DND-41 (cell line): ENCODE data around the gene PIK3C3.
A peak's percentile ranks its signal among the peaks of the same experiment; 100 is the strongest.

Experiments
- ATAC-seq: fragments of 200-7000 bp; cut with Tn5 transposase; 3 replicates; pipeline ENCODE4 v1.9.1; 2021; ENCODE audit warnings: low read depth; ENCODE audit not compliant: insufficient read depth
- DNase-seq: peaks from one replicate; pipeline ENCODE4 v3.0.0-alpha.2; 2020
- H2AFZ ChIP-seq: 2 replicates; pipeline ENCODE4 v1.6.0; 2012; ENCODE audit warnings: low read depth, low read length
- H3K27ac ChIP-seq: 2 replicates; pipeline ENCODE4 v1.5.1; 2012; ENCODE audit warnings: low read length, inconsistent platforms
- H3K27me3 ChIP-seq: fragments of 200-600 bp; sonication (generic); 2 replicates; pipeline ENCODE4 v1.6.0; 2012; ENCODE audit warnings: low read length, mild to moderate bottlenecking, inconsistent platforms; ENCODE audit not compliant: insufficient read depth, poor library complexity
- H3K36me3 ChIP-seq: 2 replicates; pipeline ENCODE4 v1.5.1; 2012; ENCODE audit warnings: low read length, inconsistent platforms; ENCODE audit not compliant: insufficient read depth
- H3K4me1 ChIP-seq: 2 replicates; pipeline ENCODE4 v1.5.1; 2012; ENCODE audit warnings: mild to moderate bottlenecking, low read length; ENCODE audit not compliant: insufficient read depth
- H3K4me2 ChIP-seq: 2 replicates; pipeline ENCODE4 v1.6.0; 2012; ENCODE audit warnings: mild to moderate bottlenecking, moderate library complexity, low read length, inconsistent platforms; ENCODE audit not compliant: insufficient read depth
- H3K4me3 ChIP-seq, 2 experiments: fragments of 200-600 bp in 1 of 2; shearing (Covaris generic) in 1 of 2; 2 replicates each; pipeline ENCODE4 v1.5.1; 2012 to 2016; ENCODE audit warnings: inconsistent platforms in 2 of 2, low read length in 2 of 2, mild to moderate bottlenecking in 2 of 2, low read depth in 1 of 2, moderate library complexity in 1 of 2
- H3K79me2 ChIP-seq: 2 replicates; pipeline ENCODE4 v1.6.0; 2012; ENCODE audit warnings: low read length, inconsistent platforms; ENCODE audit not compliant: insufficient read depth
- H3K9ac ChIP-seq: 2 replicates; pipeline ENCODE4 v1.6.0; 2012; ENCODE audit warnings: low read depth, mild to moderate bottlenecking, inconsistent platforms, low read length, moderate library complexity
- H3K9me3 ChIP-seq: 2 replicates; pipeline ENCODE4 v1.5.1; 2012; ENCODE audit warnings: low read length, moderate library complexity, mild to moderate bottlenecking, inconsistent platforms; ENCODE audit not compliant: insufficient read depth, severe bottlenecking
- H4K20me1 ChIP-seq: 2 replicates; pipeline ENCODE4 v1.6.0; 2012; ENCODE audit warnings: low read length; ENCODE audit not compliant: insufficient read depth
- EZH2 ChIP-seq: IDR thresholded peaks from 3 replicates; pipeline ENCODE4 v1.6.1; 2012; ENCODE audit warnings: borderline replicate concordance, low read depth, mild to moderate bottlenecking, moderate library complexity, low read length, inconsistent platforms; ENCODE audit not compliant: severe bottlenecking
- TF ChIP-seq, protein P1 (sequence below): IDR thresholded peaks from 2 replicates; pipeline ENCODE4 v1.5.1; 2012; ENCODE audit warnings: borderline replicate concordance, low read length, moderate library complexity, mild to moderate bottlenecking; ENCODE audit not compliant: poor library complexity, severe bottlenecking; ENCODE audit errors: extremely low read depth

Gene PIK3C3

DNA sequence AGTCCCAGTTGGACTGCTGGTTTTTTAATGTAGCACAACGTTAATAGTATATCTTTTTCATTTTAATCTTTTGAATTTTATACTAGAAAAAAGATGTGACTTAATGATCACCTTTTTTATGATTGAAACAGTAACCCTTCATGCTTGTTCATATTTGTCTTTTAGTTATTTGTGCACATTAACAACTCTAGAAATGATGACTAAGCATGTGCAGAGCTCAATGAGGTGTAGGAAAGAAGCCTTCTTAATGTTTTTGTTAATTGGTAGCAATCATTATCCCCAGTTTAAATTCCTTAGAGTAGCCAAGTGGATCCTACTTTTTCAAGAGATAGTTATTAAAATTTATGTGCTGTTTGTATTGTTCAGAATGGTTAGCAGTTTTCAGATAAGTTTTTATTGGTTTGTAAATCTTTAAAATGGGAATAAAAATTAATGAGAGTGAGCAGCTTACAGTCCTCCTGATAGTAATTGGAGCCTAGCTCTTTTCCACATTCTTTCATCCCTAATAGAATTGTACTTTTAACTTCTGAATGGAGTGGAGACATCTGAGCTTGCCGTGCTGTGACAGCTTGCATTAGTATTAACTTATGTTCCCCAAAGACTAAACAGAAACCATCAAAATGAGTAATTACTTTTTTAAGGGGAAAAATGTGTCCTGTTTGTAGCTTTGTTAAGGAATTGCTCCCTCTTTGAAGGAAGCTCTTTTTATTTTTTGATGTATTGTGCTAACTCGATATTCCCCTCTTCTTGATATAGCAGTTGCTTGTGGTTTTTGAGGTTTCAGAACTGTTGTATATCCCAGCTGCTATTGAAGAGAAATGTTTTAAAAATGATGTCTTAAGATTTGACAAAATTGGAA is 17.3 kb downstream of the PIK3C3 start:
- Histone ChIP-seq H3K27ac (peak overlapping the region; percentile 32), H2AFZ (no peak overlapping the region)
- peak; percentile 77 for ATAC-seq

DNA sequence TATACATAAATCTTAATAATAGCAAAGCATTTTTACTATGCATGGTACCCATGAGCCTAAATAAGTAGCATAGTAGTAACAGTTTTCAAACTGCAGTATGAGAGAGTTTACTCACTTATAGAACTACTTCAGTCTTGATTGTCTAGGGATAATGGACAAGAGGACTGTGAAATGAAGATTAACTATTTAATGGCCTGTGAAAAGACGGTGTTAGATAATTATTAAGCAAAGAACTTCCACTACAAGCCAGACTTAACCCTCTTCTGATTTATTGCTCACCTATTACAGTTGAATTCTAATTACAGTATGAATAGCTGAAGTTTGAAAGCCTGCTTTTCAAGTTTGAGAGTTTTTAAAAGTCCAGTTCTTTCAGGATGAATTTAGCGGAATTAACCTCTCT is 18.9 kb downstream of the PIK3C3 start:
- no peaks in the 10 kb centered on the region for H4K20me1 ChIP-seq
- no peak overlapping the region for H3K9ac ChIP-seq
- DNase-seq, result no peak
- no peak overlapping the region for H2AFZ ChIP-seq
- TF ChIP-seq, protein P1, sequence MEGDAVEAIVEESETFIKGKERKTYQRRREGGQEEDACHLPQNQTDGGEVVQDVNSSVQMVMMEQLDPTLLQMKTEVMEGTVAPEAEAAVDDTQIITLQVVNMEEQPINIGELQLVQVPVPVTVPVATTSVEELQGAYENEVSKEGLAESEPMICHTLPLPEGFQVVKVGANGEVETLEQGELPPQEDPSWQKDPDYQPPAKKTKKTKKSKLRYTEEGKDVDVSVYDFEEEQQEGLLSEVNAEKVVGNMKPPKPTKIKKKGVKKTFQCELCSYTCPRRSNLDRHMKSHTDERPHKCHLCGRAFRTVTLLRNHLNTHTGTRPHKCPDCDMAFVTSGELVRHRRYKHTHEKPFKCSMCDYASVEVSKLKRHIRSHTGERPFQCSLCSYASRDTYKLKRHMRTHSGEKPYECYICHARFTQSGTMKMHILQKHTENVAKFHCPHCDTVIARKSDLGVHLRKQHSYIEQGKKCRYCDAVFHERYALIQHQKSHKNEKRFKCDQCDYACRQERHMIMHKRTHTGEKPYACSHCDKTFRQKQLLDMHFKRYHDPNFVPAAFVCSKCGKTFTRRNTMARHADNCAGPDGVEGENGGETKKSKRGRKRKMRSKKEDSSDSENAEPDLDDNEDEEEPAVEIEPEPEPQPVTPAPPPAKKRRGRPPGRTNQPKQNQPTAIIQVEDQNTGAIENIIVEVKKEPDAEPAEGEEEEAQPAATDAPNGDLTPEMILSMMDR, result no peak
- no peak for TF ChIP-seq EZH2
- no peak overlapping the region for H3K4me3 ChIP-seq
- no peaks in the 10 kb centered on the region for H3K27me3 ChIP-seq
- H3K4me2 ChIP-seq, result no peak overlapping the region
- H3K27ac ChIP-seq, result no peak overlapping the region
- H3K4me1 ChIP-seq, result peaks cover 31% of the 10 kb centered on the region
- H3K79me2 ChIP-seq, result peaks cover 10% of the 10 kb centered on the region
- ATAC-seq, result no peak
- no peaks in the 10 kb centered on the region for H3K9me3 ChIP-seq
- H3K36me3 ChIP-seq, result peaks cover 30% of the 10 kb centered on the region; the same call in 1 of the 2 replicates

More for the DNA sequence above, 17.3 kb downstream of the PIK3C3 start:
- Histone ChIP-seq H3K9me3 (no peaks in the 10 kb centered on the region), H4K20me1 (0 out of 2 replicates have a peak, but pooled peaks cover 4% of the 10 kb centered on the region), H3K4me2 (no peak overlapping the region; the same call in 1 of the 2 replicates), H3K9ac (no peak overlapping the region), H3K36me3 (peaks cover 38% of the 10 kb centered on the region), H3K4me3 (no peak overlapping the region), H3K4me1 (peaks cover 31% of the 10 kb centered on the region), H3K79me2 (peaks cover 20% of the 10 kb centered on the region), H3K27me3 (no peaks in the 10 kb centered on the region)
- DNase-seq, result no peak
- TF ChIP-seq, protein P1, result no peak
- TF ChIP-seq EZH2, result no peak

DNA sequence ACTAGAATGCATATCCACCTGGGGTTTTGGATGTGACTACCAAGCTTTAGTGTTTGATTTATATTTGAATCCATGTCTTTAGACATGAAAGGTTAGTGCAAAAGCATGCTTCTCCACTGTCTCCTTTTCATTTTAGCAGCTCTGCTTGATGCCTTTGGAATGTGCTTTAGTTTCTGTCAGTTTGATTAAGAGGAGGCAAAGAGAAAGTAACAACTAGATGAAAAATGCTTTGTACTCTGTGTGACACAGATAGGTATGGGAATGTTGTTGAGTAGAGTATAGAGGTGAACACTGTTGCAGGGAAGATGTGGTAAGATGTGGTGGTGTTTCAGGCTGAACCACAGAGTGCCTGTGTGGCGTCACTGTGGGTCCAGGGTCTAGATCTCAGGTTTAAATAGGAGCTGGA is 19.8 kb downstream of the PIK3C3 start:
- no peak overlapping the region for H3K9ac ChIP-seq
- H3K36me3 ChIP-seq, result peaks cover 30% of the 10 kb centered on the region; the same call in 1 of the 2 replicates

More for the DNA sequence above, 19.8 kb downstream of the PIK3C3 start:
- H3K79me2 ChIP-seq, result peaks cover 10% of the 10 kb centered on the region
- TF ChIP-seq, protein P1, result no peak
- TF ChIP-seq EZH2, result no peak
- H4K20me1 ChIP-seq, result no peaks in the 10 kb centered on the region
- H3K4me1 ChIP-seq, result peaks cover 31% of the 10 kb centered on the region
- DNase-seq (peak; percentile 17), ATAC-seq (peak; percentile 79)
- H3K27ac ChIP-seq, result peak overlapping the region; percentile 31; the same call in 1 of the 2 replicates
- H3K4me2 ChIP-seq, result no peak overlapping the region
- no peak overlapping the region for H2AFZ ChIP-seq
- no peak overlapping the region for H3K4me3 ChIP-seq
- no peaks in the 10 kb centered on the region for H3K27me3 ChIP-seq
- no peaks in the 10 kb centered on the region for H3K9me3 ChIP-seq
